NB4 (cell line): Measurements from ENCODE around the gene AACS.

ENCODE experiments used
- CTCF ChIP-seq: IDR thresholded peaks from one replicate; pipeline ENCODE4 v1.5.1; 2012; ENCODE audit warnings: low read depth, low read length
- MAX ChIP-seq: IDR thresholded peaks from 2 replicates; pipeline ENCODE4 v1.6.1; 2011; ENCODE audit warnings: low read depth, low read length
- MYC ChIP-seq: IDR thresholded peaks from 2 replicates; pipeline ENCODE4 v1.6.1; 2011; ENCODE audit warnings: low read depth, low read length
- POLR2A ChIP-seq: IDR thresholded peaks from 2 replicates; pipeline ENCODE4 v1.6.1; 2011; ENCODE audit warnings: mild to moderate bottlenecking; ENCODE audit not compliant: insufficient read length; ENCODE audit errors: extremely low read depth

GRCh38 chr12:125071456-125071855 is 6.2 kb downstream of the AACS start:
- TF ChIP-seq CTCF (no peak), POLR2A (no peak), MAX (no peak), MYC (no peak)
